ENCODE data around the gene MYBPC2. TPM values are rescaled to one million over a fixed set of nuclear protein-coding genes. Genes with fewer than 3 reads are reported as not detected.

MYBPC2 gene
- total RNA-seq, 2 donors from 2014 or later: not detected

DNA sequence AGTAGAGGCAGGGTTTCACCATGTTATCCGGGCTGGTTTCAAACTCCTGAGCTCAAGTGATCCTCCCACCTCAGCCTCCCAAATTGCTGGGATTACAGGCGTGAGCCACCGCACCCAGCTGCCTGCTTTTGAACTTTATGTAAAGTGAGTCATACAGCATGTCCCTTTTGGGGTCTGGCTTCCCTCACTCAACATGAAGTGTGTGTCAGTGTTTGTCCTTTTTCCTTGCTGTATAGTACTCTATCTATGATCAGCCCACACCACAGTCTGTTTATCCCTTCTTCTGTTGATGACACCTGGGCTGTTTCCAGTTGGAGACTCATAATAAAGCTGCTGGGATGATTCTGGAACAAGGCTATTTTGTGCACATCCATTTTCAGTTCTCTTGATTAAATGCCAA is 11.9 kb upstream of the MYBPC2 start:
- ATAC-seq: no peak
- no peak overlapping the region for H3K4me3 ChIP-seq

GRCh38 chr19:50422397-50423278 is 10.1 kb upstream of the MYBPC2 start:
- WGBS, 2 donors: 73% methylated on average over 6 to 18 of the region's 18 CpGs
- ATAC-seq: no peak
- intact Hi-C loops (cut with DNase I): no loop called here

More for the DNA sequence above, 11.9 kb upstream of the MYBPC2 start:
- TF ChIP-seq POLR2A (IDR thresholded peaks at IDR 0.05) (no peak), CTCF (IDR thresholded peaks at IDR 0.05) (no peak)
- H3K36me3 ChIP-seq (replicated peaks in 1 of 2; ENCODE audit: insufficient read depth in 1 of 2, low read depth in 2 of 2): no peaks in the 10 kb centered on the region
- intact Hi-C loops (cut with DNase I): no loop called here
- no peak overlapping the region for H3K27ac ChIP-seq
- DNase-seq: no peak
- peaks cover 24% of the 10 kb centered on the region for H3K4me1 ChIP-seq
- H3K27me3 ChIP-seq: no peaks in the 10 kb centered on the region
- H3K9me3 ChIP-seq: no peaks in the 10 kb centered on the region
- 62 to 71% methylated on average over 3 of the region's 3 CpGs for WGBS, 2 donors

GRCh38 chr19:50423279-50424113 is 9.2 kb upstream of the MYBPC2 start:
- Histone ChIP-seq H3K27ac (no peak overlapping the region), H3K27me3 (no peaks in the 10 kb centered on the region), H3K4me3 (no peak overlapping the region), H3K4me1 (peaks cover 15% of the 10 kb centered on the region), H3K36me3 (replicated peaks in 1 of 2; ENCODE audit: insufficient read depth in 1 of 2, low read depth in 2 of 2) (no peaks in the 10 kb centered on the region), H3K9me3 (no peaks in the 10 kb centered on the region)
- intact Hi-C loops (cut with DNase I): no loop called here
- ATAC-seq (no peak), DNase-seq (no peak)
- 78 to 79% methylated on average over 20 to 21 of the region's 22 CpGs for WGBS, 2 donors
- TF ChIP-seq POLR2A (IDR thresholded peaks at IDR 0.05): no peak
- TF ChIP-seq CTCF (IDR thresholded peaks at IDR 0.05): no peak

More at GRCh38 chr19:50422397-50423278, 10.1 kb upstream of the MYBPC2 start:
- TF ChIP-seq POLR2A (IDR thresholded peaks at IDR 0.05) (no peak), CTCF (IDR thresholded peaks at IDR 0.05) (no peak)
- Histone ChIP-seq H3K4me1 (peaks cover 15% of the 10 kb centered on the region), H3K27me3 (no peaks in the 10 kb centered on the region), H3K9me3 (no peaks in the 10 kb centered on the region), H3K27ac (no peak overlapping the region), H3K4me3 (no peak overlapping the region), H3K36me3 (replicated peaks in 1 of 2; ENCODE audit: insufficient read depth in 1 of 2, low read depth in 2 of 2) (no peaks in the 10 kb centered on the region)
- DNase-seq: no peak

GRCh38 chr19:50425581-50425980 is 7.1 kb upstream of the MYBPC2 start:
- no peaks in the 10 kb centered on the region for H3K9me3 ChIP-seq
- H3K4me3 ChIP-seq: no peak overlapping the region
- no peaks in the 10 kb centered on the region for H3K36me3 ChIP-seq (replicated peaks in 1 of 2; ENCODE audit: insufficient read depth in 1 of 2, low read depth in 2 of 2)
- DNase-seq: no peak
- H3K27me3 ChIP-seq: no peaks in the 10 kb centered on the region
- intact Hi-C loops (cut with DNase I): no loop called here
- TF ChIP-seq POLR2A (IDR thresholded peaks at IDR 0.05) (no peak), CTCF (IDR thresholded peaks at IDR 0.05) (no peak)
- no peak overlapping the region for H3K27ac ChIP-seq
- no peak for ATAC-seq
- peaks cover 12% of the 10 kb centered on the region for H3K4me1 ChIP-seq
- 62 to 88% methylated on average over 6 to 7 of the region's 7 CpGs for WGBS, 2 donors
